ENCODE data around the gene NOL12. TPM values are rescaled to one million over a fixed set of nuclear protein-coding genes. Genes with fewer than 3 reads are reported as not detected.

The NOL12 gene
- total RNA-seq, 1 experiment from 2014 or later = 44.3 TPM

DNA sequence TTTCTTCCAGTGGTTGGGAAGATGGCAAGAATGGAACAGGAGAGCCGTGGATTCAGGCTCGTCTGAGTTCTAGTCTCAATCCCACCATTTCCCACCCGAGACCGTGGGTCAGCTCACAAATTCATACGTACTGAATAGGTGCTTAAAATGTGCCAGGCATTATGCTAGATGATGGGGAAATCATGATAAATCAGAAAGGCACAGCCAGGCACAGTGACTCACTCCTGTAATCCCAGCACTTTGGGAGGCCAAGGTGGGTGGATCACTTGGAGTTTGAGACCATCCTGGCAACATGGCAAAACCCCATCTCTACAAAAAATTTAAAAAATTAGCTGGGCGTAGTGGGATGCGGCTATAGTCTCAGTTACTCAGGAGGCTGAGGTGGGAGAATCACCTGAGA lies 17.8 kb downstream of the NOL12 start:
- CTCF ChIA-PET = no interaction called here
- TF ChIP-seq, protein P1, sequence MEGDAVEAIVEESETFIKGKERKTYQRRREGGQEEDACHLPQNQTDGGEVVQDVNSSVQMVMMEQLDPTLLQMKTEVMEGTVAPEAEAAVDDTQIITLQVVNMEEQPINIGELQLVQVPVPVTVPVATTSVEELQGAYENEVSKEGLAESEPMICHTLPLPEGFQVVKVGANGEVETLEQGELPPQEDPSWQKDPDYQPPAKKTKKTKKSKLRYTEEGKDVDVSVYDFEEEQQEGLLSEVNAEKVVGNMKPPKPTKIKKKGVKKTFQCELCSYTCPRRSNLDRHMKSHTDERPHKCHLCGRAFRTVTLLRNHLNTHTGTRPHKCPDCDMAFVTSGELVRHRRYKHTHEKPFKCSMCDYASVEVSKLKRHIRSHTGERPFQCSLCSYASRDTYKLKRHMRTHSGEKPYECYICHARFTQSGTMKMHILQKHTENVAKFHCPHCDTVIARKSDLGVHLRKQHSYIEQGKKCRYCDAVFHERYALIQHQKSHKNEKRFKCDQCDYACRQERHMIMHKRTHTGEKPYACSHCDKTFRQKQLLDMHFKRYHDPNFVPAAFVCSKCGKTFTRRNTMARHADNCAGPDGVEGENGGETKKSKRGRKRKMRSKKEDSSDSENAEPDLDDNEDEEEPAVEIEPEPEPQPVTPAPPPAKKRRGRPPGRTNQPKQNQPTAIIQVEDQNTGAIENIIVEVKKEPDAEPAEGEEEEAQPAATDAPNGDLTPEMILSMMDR (conservative IDR thresholded peaks at IDR 0.05) = no peak
- no peak for TF ChIP-seq EZH2 (IDR thresholded peaks at IDR 0.05; ENCODE audit: low read depth)
- Histone ChIP-seq H3F3A (ENCODE audit: insufficient read depth, low read depth) (peaks cover 19% of the 10 kb centered on the region; the same call in 1 of the 2 replicates), H3K4me2 (no peak overlapping the region), H3K79me2 (ENCODE audit: low read depth) (no peaks in the 10 kb centered on the region), H3K9me2 (ENCODE audit: insufficient read depth) (no peaks in the 10 kb centered on the region), H3K27me3 (ENCODE audit: insufficient read depth, low read depth) (no peaks in the 10 kb centered on the region), H2AFZ (no peak overlapping the region), H3K4me1 (replicated peaks; ENCODE audit: insufficient read depth) (no peaks in the 10 kb centered on the region), H4K20me1 (ENCODE audit: insufficient read depth) (no peaks in the 10 kb centered on the region), H3K4me3 (no peak overlapping the region), H3K9me3 (ENCODE audit: insufficient read depth, low read depth) (no peaks in the 10 kb centered on the region), H3K27ac (no peak overlapping the region), H3K36me3 (ENCODE audit: low read depth) (no peaks in the 10 kb centered on the region)
- no TSS peak for BruUV-seq (replicated peaks)
- no peak for DNase-seq
- POLR2A ChIA-PET (ENCODE audit: unreplicated experiment) = interaction anchor here (0.6 kb wide), 1 partner anchor 1482 kb away, joined by 3 read pairs; no protein-coding TSS in a partner anchor
- intact Hi-C loops (cut with micrococcal nuclease; ENCODE audit: unreplicated experiment) = no loop called here

DNA sequence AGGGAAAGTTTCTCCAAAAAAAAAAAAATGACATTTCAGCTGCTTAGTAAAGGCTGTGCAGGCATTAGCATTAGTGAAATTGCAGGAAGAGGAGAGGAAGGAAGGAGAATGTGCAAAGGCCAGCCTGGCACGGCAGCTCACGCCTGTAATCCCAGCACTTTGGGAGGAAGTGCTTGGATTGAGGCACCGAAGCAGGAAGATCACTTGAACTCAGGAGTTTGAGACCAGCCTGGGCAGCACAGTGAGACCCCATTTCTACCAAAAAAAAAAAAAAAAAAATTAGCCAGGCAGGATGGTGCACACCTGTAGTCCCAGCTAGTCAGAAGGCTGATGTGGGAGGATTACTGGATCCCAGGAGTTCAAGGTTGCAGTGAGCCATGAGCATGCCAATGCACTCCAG lies 18.5 kb downstream of the NOL12 start:
- Histone ChIP-seq H2AFZ (no peak overlapping the region), H3K27me3 (ENCODE audit: insufficient read depth, low read depth) (no peaks in the 10 kb centered on the region), H3K4me1 (replicated peaks; ENCODE audit: insufficient read depth) (no peaks in the 10 kb centered on the region), H3K36me3 (ENCODE audit: low read depth) (no peaks in the 10 kb centered on the region), H3K4me3 (no peak overlapping the region), H4K20me1 (ENCODE audit: insufficient read depth) (no peaks in the 10 kb centered on the region), H3F3A (ENCODE audit: insufficient read depth, low read depth) (peaks cover 19% of the 10 kb centered on the region; the same call in 1 of the 2 replicates), H3K4me2 (no peak overlapping the region), H3K27ac (no peak overlapping the region), H3K9me2 (ENCODE audit: insufficient read depth) (no peaks in the 10 kb centered on the region), H3K9me3 (ENCODE audit: insufficient read depth, low read depth) (no peaks in the 10 kb centered on the region), H3K79me2 (ENCODE audit: low read depth) (no peaks in the 10 kb centered on the region)
- DNase-seq = no peak
- intact Hi-C loops (cut with micrococcal nuclease; ENCODE audit: unreplicated experiment) = no loop called here
- TF ChIP-seq, protein P1 (conservative IDR thresholded peaks at IDR 0.05) = no peak
- no peak for TF ChIP-seq EZH2 (IDR thresholded peaks at IDR 0.05; ENCODE audit: low read depth)
- no TSS peak for BruUV-seq (replicated peaks)
- ChIA-PET CTCF (interaction anchor here (0.7 kb wide), 1 partner anchor 80 kb away, joined by 3 read pairs; no protein-coding TSS in a partner anchor), POLR2A (ENCODE audit: unreplicated experiment) (no interaction called here)

DNA sequence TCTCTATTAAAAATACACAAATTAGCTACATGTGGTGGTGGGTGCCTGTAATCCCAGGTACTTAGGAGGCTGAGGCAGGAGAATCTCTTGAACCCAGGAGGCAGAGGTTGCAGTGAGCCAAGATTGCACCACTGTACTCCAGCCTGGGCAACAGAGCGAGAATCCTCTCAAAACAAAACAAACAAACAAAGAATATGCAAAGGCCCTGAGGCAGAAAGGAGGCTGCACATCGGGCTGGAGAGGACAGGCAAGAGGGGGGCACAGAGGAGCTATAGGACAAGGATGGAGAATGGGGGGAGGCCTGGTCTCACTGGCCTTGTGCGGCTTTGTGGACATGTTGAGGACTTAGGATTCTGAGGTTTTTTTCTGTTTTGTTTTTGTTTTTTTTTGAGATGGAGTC lies 19.1 kb downstream of the NOL12 start:
- H3K27me3 ChIP-seq (ENCODE audit: insufficient read depth, low read depth) = no peaks in the 10 kb centered on the region
- no peak overlapping the region for H3K4me3 ChIP-seq
- no TSS peak for BruUV-seq (replicated peaks)
- peaks cover 19% of the 10 kb centered on the region; the same call in 1 of the 2 replicates for H3F3A ChIP-seq (ENCODE audit: insufficient read depth, low read depth)
- TF ChIP-seq, protein P1 (conservative IDR thresholded peaks at IDR 0.05) = no peak
- TF ChIP-seq EZH2 (IDR thresholded peaks at IDR 0.05; ENCODE audit: low read depth) = no peak
- intact Hi-C loops (cut with micrococcal nuclease; ENCODE audit: unreplicated experiment) = no loop called here
- H3K4me1 ChIP-seq (replicated peaks; ENCODE audit: insufficient read depth) = peaks cover 5% of the 10 kb centered on the region
- no peaks in the 10 kb centered on the region for H3K9me3 ChIP-seq (ENCODE audit: insufficient read depth, low read depth)
- H3K9me2 ChIP-seq (ENCODE audit: insufficient read depth) = no peaks in the 10 kb centered on the region
- no peak overlapping the region for H2AFZ ChIP-seq
- H3K36me3 ChIP-seq (ENCODE audit: low read depth) = no peaks in the 10 kb centered on the region
- no peaks in the 10 kb centered on the region for H3K79me2 ChIP-seq (ENCODE audit: low read depth)
- H3K4me2 ChIP-seq = no peak overlapping the region
- no peak for DNase-seq
- CTCF ChIA-PET = interaction anchor here (0.7 kb wide), 1 partner anchor 80 kb away, joined by 3 read pairs; no protein-coding TSS in a partner anchor
- H4K20me1 ChIP-seq (ENCODE audit: insufficient read depth) = no peaks in the 10 kb centered on the region
- POLR2A ChIA-PET (ENCODE audit: unreplicated experiment) = no interaction called here
- H3K27ac ChIP-seq = no peak overlapping the region
